KMS-11 (cell line): Measurements from ENCODE around the gene GPX7.

Experiments used
- H2AFZ ChIP-seq: fragments of 200-600 bp; sonication (generic); 2 replicates; pipeline ENCODE4 v1.6.1; 2016; ENCODE audit warnings: antibody characterized with exemption, mixed run types, low read depth
- H3K27ac ChIP-seq: fragments of 200-600 bp; sonication (generic); 2 replicates; pipeline ENCODE4 v1.6.1; 2016; ENCODE audit warnings: mild to moderate bottlenecking, mixed run types
- H3K27me3 ChIP-seq: fragments of 200-600 bp; sonication (generic); 2 replicates; pipeline ENCODE4 v1.6.1; 2017; ENCODE audit warnings: mild to moderate bottlenecking, low read depth, mixed run types, moderate library complexity; ENCODE audit not compliant: insufficient read depth
- H3K36me3 ChIP-seq: fragments of 200-600 bp; sonication (generic); 2 replicates; pipeline ENCODE4 v1.6.1; 2017; ENCODE audit warnings: mild to moderate bottlenecking, mixed run types; ENCODE audit not compliant: insufficient read depth
- H3K4me1 ChIP-seq: fragments of 200-600 bp; sonication (generic); 2 replicates; pipeline ENCODE4 v1.6.1; 2016; ENCODE audit warnings: mild to moderate bottlenecking, low read depth, mixed run types; ENCODE audit not compliant: poor library complexity, severe bottlenecking
- H3K4me2 ChIP-seq: fragments of 200-600 bp; sonication (generic); 2 replicates; pipeline ENCODE4 v1.7.0; 2016; ENCODE audit warnings: mild to moderate bottlenecking, mixed run types
- H3K4me3 ChIP-seq: fragments of 200-600 bp; sonication (generic); IDR thresholded peaks from 2 replicates; pipeline ENCODE4 v1.6.1; 2017; ENCODE audit warnings: low read depth, low read length, mixed read lengths; ENCODE audit not compliant: insufficient read depth
- H3K79me2 ChIP-seq: fragments of 200-600 bp; sonication (generic); 2 replicates; pipeline ENCODE4 v1.6.1; 2016; ENCODE audit warnings: low read depth, mixed run types; ENCODE audit not compliant: insufficient read depth
- H3K9ac ChIP-seq: fragments of 200-600 bp; sonication (generic); 2 replicates; pipeline ENCODE4 v1.6.1; 2016; ENCODE audit warnings: mild to moderate bottlenecking, mixed run types
- H4K20me1 ChIP-seq: fragments of 200-600 bp; sonication (generic); 2 replicates; pipeline ENCODE4 v1.6.1; 2016; ENCODE audit warnings: mild to moderate bottlenecking, mixed run types; ENCODE audit not compliant: insufficient read depth
- TF ChIP-seq, protein P1 (sequence below): fragments of 200-600 bp; sonication (generic); conservative IDR thresholded peaks from 2 replicates; pipeline ENCODE4 v1.6.1; 2017; ENCODE audit warnings: low read depth, mild to moderate bottlenecking, antibody characterized with exemption, low read length, moderate library complexity, mixed read lengths

GPX7 gene

DNA sequence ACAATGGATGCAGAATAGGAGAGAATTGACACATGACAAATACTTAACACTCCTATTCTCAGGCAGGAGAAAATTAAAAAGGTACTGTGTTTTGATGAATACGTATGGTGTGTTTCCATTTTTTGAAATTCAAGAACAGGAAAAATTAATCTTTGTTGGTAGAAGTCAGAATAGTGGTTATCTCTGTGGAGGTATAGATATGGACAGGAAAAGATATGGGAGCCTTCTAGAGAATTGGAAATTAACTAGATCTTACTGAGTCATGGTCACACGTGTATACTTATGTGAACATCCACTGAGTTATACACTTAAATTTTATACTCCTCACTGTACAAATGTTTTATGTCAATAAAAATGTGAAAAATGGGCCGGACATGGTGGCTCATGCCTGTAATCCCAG lies 39.4 kb upstream of the GPX7 start:
- no peak overlapping the region for H2AFZ ChIP-seq

DNA sequence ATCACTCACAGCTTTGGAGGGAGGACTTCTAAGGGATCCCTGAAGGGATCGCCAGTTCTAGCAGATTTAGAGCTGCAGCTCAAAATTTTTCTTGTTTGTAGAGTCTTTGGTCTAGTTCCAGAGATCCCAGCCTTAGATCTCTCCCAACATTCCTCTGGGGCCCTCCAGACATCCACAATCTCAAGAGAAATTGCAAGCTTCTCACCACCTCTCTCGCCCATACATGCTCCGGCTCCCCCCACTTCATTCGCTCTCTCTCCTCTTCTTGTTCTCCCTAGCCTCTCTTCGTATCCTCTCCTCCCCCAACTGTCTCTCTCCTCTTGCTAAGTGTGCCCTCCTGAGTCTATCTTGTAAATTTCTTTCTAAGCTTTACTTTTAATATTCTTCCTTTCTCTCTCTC lies 34.2 kb upstream of the GPX7 start:
- Histone ChIP-seq H2AFZ (no peak overlapping the region), H3K27me3 (no peaks in the 10 kb centered on the region), H4K20me1 (no peaks in the 10 kb centered on the region), H3K4me2 (no peak overlapping the region), H3K27ac (no peak overlapping the region), H3K4me1 (peaks cover 9% of the 10 kb centered on the region), H3K79me2 (no peaks in the 10 kb centered on the region), H3K36me3 (no peaks in the 10 kb centered on the region), H3K9ac (no peak overlapping the region), H3K4me3 (no peak overlapping the region)
- TF ChIP-seq, protein P1, sequence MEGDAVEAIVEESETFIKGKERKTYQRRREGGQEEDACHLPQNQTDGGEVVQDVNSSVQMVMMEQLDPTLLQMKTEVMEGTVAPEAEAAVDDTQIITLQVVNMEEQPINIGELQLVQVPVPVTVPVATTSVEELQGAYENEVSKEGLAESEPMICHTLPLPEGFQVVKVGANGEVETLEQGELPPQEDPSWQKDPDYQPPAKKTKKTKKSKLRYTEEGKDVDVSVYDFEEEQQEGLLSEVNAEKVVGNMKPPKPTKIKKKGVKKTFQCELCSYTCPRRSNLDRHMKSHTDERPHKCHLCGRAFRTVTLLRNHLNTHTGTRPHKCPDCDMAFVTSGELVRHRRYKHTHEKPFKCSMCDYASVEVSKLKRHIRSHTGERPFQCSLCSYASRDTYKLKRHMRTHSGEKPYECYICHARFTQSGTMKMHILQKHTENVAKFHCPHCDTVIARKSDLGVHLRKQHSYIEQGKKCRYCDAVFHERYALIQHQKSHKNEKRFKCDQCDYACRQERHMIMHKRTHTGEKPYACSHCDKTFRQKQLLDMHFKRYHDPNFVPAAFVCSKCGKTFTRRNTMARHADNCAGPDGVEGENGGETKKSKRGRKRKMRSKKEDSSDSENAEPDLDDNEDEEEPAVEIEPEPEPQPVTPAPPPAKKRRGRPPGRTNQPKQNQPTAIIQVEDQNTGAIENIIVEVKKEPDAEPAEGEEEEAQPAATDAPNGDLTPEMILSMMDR: no peak

More for the DNA sequence above, 39.4 kb upstream of the GPX7 start:
- Histone ChIP-seq H3K27ac (no peak overlapping the region), H3K36me3 (no peaks in the 10 kb centered on the region), H3K4me1 (no peaks in the 10 kb centered on the region), H3K27me3 (no peaks in the 10 kb centered on the region), H3K9ac (no peak overlapping the region), H3K4me2 (no peak overlapping the region), H3K4me3 (no peak overlapping the region), H4K20me1 (no peaks in the 10 kb centered on the region), H3K79me2 (no peaks in the 10 kb centered on the region)
- TF ChIP-seq, protein P1: no peak

DNA sequence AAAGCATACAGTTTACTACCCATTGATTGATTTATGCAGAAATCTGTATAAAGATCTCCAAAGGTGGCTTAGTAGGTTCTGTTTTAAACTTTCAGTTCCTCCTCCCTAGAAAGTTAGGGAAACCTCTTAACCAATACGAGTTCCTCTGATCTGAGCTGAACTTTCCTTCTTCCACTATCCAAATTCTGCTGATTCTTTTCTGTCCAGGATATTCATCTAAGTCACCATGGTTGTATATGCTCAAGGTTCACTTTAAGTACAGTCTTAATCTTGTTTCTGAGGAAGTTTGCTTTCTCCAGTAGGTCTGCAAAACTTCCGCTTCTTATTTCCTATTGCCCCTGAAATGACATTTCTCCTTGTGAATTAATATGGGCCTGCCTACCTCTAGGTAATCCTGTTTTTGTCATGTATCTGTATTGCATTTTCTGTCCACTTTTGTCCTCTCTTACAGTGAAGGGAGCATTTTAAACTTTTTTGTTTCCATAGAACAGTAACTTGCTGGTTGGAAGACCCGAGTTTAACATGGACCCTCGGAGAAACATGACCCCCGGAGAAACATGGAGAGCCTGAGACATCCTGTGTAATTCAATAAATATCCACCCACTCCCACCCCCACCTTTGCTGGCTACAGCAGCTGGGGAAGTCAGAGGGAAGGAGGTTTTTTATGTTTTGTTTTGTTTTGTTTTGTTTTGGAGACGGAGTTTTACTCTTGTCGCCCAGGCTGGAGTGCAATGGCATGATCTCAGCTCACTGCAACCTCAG lies 32.5 kb upstream of the GPX7 start:
- H3K4me2 ChIP-seq: no peak overlapping the region
- no peak overlapping the region for H3K9ac ChIP-seq
- no peaks in the 10 kb centered on the region for H3K79me2 ChIP-seq
- TF ChIP-seq, protein P1: no peak
- H4K20me1 ChIP-seq: no peaks in the 10 kb centered on the region
- no peak overlapping the region for H2AFZ ChIP-seq
- no peak overlapping the region for H3K4me3 ChIP-seq
- no peaks in the 10 kb centered on the region for H3K36me3 ChIP-seq
- no peaks in the 10 kb centered on the region for H3K27me3 ChIP-seq
- H3K4me1 ChIP-seq: peaks cover 9% of the 10 kb centered on the region
- H3K27ac ChIP-seq: no peak overlapping the region

DNA sequence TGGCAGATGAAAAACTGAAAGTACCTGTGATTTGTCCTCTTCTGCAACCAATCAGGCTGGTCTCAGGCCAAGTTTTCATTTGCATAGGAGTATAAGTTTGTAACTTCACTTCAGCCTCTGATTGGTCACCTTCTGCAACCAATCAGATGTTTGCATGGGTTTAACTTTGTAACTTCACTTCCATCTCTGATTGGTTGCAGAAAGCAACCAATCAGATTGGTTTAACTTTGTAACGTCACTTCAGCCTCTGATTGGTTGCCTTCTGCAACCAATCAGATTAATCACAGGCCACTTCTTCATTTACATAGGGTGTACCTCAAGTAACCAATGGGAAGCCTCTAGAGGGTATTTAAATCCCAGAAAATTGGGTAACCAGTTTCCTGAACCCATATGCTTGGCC lies 30.4 kb upstream of the GPX7 start:
- H3K9ac ChIP-seq: no peak overlapping the region
- peaks cover 9% of the 10 kb centered on the region for H3K4me1 ChIP-seq
- no peaks in the 10 kb centered on the region for H4K20me1 ChIP-seq
- no peak overlapping the region for H3K4me2 ChIP-seq
- H3K27me3 ChIP-seq: no peaks in the 10 kb centered on the region
- H3K4me3 ChIP-seq: no peak overlapping the region
- TF ChIP-seq, protein P1: no peak
- no peaks in the 10 kb centered on the region for H3K79me2 ChIP-seq
- H3K27ac ChIP-seq: no peak overlapping the region
- H3K36me3 ChIP-seq: no peaks in the 10 kb centered on the region
- H2AFZ ChIP-seq: no peak overlapping the region
